ENCODE results near the gene CCNF.

DNA sequence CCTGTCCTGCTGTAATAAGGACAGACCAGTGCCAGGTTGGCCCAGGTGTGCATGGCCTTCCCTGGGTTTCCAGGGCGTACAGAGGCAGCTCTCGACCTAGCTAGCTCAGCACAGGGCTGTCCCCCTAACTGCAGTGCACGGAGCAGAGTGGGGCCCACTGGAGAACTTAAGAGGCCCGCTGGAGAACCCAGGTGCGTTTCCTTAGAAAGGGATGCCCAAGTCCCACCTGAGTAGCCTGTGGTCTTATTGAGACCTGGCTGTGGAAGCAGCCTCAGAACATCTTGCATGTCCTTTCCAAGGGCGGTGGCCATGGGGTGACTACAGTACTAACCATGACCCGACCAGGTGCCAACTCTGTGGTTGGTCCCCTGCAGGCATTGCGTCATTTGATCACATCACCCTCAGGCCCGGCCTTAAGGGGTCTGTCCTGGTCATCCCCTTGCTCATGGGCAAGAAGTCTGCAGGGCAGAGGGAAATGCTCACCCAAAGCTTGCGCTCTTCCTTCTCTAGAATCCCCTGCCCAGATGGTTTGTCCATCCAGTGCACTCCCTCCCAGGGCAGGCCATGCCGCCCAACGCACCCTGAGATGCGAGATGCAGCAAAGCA is 3.3 kb upstream of the CCNF start:
- TF ChIP-seq, protein P1, sequence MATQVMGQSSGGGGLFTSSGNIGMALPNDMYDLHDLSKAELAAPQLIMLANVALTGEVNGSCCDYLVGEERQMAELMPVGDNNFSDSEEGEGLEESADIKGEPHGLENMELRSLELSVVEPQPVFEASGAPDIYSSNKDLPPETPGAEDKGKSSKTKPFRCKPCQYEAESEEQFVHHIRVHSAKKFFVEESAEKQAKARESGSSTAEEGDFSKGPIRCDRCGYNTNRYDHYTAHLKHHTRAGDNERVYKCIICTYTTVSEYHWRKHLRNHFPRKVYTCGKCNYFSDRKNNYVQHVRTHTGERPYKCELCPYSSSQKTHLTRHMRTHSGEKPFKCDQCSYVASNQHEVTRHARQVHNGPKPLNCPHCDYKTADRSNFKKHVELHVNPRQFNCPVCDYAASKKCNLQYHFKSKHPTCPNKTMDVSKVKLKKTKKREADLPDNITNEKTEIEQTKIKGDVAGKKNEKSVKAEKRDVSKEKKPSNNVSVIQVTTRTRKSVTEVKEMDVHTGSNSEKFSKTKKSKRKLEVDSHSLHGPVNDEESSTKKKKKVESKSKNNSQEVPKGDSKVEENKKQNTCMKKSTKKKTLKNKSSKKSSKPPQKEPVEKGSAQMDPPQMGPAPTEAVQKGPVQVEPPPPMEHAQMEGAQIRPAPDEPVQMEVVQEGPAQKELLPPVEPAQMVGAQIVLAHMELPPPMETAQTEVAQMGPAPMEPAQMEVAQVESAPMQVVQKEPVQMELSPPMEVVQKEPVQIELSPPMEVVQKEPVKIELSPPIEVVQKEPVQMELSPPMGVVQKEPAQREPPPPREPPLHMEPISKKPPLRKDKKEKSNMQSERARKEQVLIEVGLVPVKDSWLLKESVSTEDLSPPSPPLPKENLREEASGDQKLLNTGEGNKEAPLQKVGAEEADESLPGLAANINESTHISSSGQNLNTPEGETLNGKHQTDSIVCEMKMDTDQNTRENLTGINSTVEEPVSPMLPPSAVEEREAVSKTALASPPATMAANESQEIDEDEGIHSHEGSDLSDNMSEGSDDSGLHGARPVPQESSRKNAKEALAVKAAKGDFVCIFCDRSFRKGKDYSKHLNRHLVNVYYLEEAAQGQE (IDR thresholded peaks at IDR 0.05; ENCODE audit: borderline replicate concordance), result no peak
- TF ChIP-seq, protein P1 (CRISPR knock-in tag; IDR thresholded peaks at IDR 0.05; ENCODE audit: low read depth), result no peak
- no peak for TF ChIP-seq POLR2AphosphoS2 (IDR thresholded peaks at IDR 0.05; ENCODE audit: low read length)
- TF ChIP-seq CREB1 (IDR thresholded peaks at IDR 0.05), result no peak
- no peak for TF ChIP-seq CREB1 (CRISPR knock-in tag; IDR thresholded peaks at IDR 0.05)
- TF ChIP-seq TAF1 (IDR thresholded peaks at IDR 0.05; ENCODE audit: control insufficient read depth, extremely low read depth, insufficient read depth, low read length, severe bottlenecking), result no peak
- no peak for TF ChIP-seq POLR2A (conservative IDR thresholded peaks at IDR 0.05)
- no peak for TF ChIP-seq EP300 (IDR thresholded peaks at IDR 0.05; ENCODE audit: low read length)
- no peak for TF ChIP-seq NR2C2 (CRISPR knock-in tag; IDR thresholded peaks at IDR 0.05)
- TF ChIP-seq NR2C2 (tag; IDR thresholded peaks at IDR 0.05), result no peak
- TF ChIP-seq, protein P2, sequence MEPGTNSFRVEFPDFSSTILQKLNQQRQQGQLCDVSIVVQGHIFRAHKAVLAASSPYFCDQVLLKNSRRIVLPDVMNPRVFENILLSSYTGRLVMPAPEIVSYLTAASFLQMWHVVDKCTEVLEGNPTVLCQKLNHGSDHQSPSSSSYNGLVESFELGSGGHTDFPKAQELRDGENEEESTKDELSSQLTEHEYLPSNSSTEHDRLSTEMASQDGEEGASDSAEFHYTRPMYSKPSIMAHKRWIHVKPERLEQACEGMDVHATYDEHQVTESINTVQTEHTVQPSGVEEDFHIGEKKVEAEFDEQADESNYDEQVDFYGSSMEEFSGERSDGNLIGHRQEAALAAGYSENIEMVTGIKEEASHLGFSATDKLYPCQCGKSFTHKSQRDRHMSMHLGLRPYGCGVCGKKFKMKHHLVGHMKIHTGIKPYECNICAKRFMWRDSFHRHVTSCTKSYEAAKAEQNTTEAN (CRISPR knock-in tag; IDR thresholded peaks at IDR 0.05), result no peak
- no peak for TF ChIP-seq SIN3A (IDR thresholded peaks at IDR 0.05; ENCODE audit: borderline replicate concordance in 2 of 2, control insufficient read depth in 1 of 2, low read depth in 2 of 2, low read length in 2 of 2)
- no peak for TF ChIP-seq ZNF431 (CRISPR knock-in tag; IDR thresholded peaks at IDR 0.05)
- no peak for TF ChIP-seq CEBPB (tag; IDR thresholded peaks at IDR 0.05)

Data from K562 (cell line).